ENCODE measurements around the gene TNF. TPM values are rescaled to one million over a fixed set of nuclear protein-coding genes. Genes with fewer than 3 reads are reported as not detected.

Gene TNF
- total RNA-seq, 1 donor from 2014 or later, result not detected

DNA sequence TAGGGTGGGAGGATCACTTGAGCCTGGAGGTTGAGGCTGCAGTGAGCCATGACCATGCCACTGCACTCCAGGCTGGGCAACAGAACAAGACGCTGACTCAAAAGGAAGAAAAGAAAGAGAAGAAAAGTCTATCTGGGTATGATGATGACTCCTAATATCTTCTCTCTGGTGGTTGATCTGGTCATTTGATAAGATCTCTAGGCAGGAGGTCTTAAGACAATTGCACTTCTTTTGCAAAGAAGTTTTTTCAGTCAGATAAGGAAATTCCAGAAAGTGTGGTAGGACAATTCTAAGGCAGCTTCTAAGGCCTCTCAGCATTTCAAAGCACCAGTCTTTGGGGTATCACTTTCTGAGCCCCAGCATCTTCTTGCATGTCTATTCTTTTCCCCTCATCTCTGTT, 32.0 kb downstream of the TNF start:
- intact Hi-C loops (cut with DNase I), result no loop called here
- no peaks in the 10 kb centered on the region for H3K36me3 ChIP-seq
- H3K27ac ChIP-seq, result no peak overlapping the region
- no peaks in the 10 kb centered on the region for H3K27me3 ChIP-seq
- DNase-seq (ENCODE audit: extremely low spot score in 2 of 2), result no peak
- no peaks in the 10 kb centered on the region for H3K9me3 ChIP-seq
- no peak overlapping the region for H3K4me3 ChIP-seq
- TF ChIP-seq POLR2A (IDR thresholded peaks at IDR 0.05) (no peak), CTCF (IDR thresholded peaks at IDR 0.05) (no peak), POLR2AphosphoS5 (IDR thresholded peaks at IDR 0.05; ENCODE audit: insufficient read depth in 1 of 2, low read depth in 1 of 2) (no peak)
- H3K4me1 ChIP-seq, result no peaks in the 10 kb centered on the region

GRCh38 chr6:31609519-31610406, 34.4 kb downstream of the TNF start:
- Histone ChIP-seq H3K36me3 (no peaks in the 10 kb centered on the region), H3K4me3 (no peak overlapping the region), H3K27me3 (no peaks in the 10 kb centered on the region), H3K27ac (no peak overlapping the region), H3K9me3 (no peaks in the 10 kb centered on the region), H3K4me1 (no peaks in the 10 kb centered on the region)
- TF ChIP-seq POLR2AphosphoS5 (IDR thresholded peaks at IDR 0.05; ENCODE audit: insufficient read depth in 1 of 2, low read depth in 1 of 2) (no peak), POLR2A (IDR thresholded peaks at IDR 0.05) (no peak), CTCF (IDR thresholded peaks at IDR 0.05) (no peak)
- intact Hi-C loops (cut with DNase I), result no loop called here
- no peak for DNase-seq (ENCODE audit: extremely low spot score in 2 of 2)

DNA sequence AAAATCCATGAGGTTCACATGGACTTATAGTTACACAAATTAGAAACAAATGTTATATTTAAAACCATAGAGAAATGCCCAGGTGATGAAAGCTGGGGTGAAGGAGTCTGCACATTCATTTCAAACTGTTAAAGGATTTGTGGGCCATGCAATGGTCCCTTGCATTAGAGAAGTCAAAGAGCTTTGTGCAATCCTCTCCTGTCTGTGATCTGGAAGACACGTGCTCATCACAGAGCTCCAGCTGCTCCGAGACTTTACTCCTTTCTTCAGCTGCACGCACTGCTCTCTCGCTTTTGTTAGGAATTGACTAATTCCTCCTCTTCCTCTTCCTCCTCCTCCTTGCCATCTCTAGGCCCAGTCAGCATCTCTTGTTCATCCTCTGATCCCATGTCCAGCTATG, 35.6 kb downstream of the TNF start:
- Histone ChIP-seq H3K9me3 (no peaks in the 10 kb centered on the region), H3K27me3 (no peaks in the 10 kb centered on the region), H3K27ac (no peak overlapping the region), H3K4me1 (no peaks in the 10 kb centered on the region), H3K36me3 (no peaks in the 10 kb centered on the region), H3K4me3 (no peak overlapping the region)
- intact Hi-C loops (cut with DNase I), result no loop called here
- no peak for TF ChIP-seq POLR2A (IDR thresholded peaks at IDR 0.05)
- TF ChIP-seq CTCF (IDR thresholded peaks at IDR 0.05), result no peak
- no peak for TF ChIP-seq POLR2AphosphoS5 (IDR thresholded peaks at IDR 0.05; ENCODE audit: insufficient read depth in 1 of 2, low read depth in 1 of 2)
- no peak for DNase-seq (ENCODE audit: extremely low spot score in 2 of 2)

DNA sequence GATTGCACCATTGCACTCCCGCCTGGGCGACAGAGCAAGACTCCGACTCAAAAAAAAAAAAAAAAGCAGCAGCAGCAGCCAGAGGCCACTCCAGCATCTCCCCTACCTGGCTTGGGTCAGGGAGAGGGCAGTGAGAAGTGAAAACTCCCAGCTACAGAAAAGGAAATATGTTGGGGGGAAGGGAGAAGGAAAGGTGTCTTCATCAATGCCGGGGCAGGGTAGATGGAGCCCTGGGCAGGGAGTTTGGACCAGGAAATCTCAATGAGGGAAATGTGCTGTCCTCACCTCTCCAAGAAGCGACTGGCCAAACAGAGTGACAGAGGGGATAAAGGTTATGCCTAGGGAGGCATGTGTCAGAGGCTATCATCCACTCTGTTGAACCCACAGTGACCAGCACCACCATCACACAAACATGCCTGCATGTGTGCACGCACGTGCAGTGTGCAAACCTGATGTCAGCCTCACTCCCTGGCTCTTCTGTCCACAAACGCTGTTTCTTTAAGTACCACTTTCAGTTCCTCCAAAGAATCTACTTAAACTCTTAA, 38.8 kb downstream of the TNF start:
- intact Hi-C loops (cut with DNase I), result no loop called here
- Histone ChIP-seq H3K27me3 (no peaks in the 10 kb centered on the region), H3K9me3 (no peaks in the 10 kb centered on the region), H3K4me3 (no peak overlapping the region), H3K4me1 (no peaks in the 10 kb centered on the region), H3K27ac (no peak overlapping the region), H3K36me3 (no peaks in the 10 kb centered on the region)
- DNase-seq (ENCODE audit: extremely low spot score in 2 of 2), result no peak
- TF ChIP-seq POLR2AphosphoS5 (IDR thresholded peaks at IDR 0.05; ENCODE audit: insufficient read depth in 1 of 2, low read depth in 1 of 2) (no peak), POLR2A (IDR thresholded peaks at IDR 0.05) (no peak), CTCF (IDR thresholded peaks at IDR 0.05) (no peak)
